B cell (primary cell): Measurements from ENCODE around the gene CASP14. TPM values are rescaled to one million over a fixed set of nuclear protein-coding genes. Genes with fewer than 3 reads are reported as not detected.

Experiments
- ATAC-seq: fragments of 200-7000 bp; cut with Tn5 transposase; one replicate; pipeline ENCODE4 v1.10.0; 2021; ENCODE audit warnings: low read depth, mild to moderate bottlenecking, moderate number of reproducible peaks, moderate library complexity
- CTCF ChIA-PET: fragments of 350-600 bp; sonication (Branson Sonifier 250); formaldehyde crosslinking; loops from one replicate; lab custom pipeline; 2021; ENCODE audit warnings: antibody characterized with exemption, inconsistent platforms; lab: Charles Lee
- POLR2A ChIA-PET: fragments of 350-600 bp; sonication (Branson Sonifier 250); formaldehyde crosslinking; loops from one replicate; lab custom pipeline; 2021; ENCODE audit warnings: antibody characterized with exemption; lab: Charles Lee
- DNase-seq: peaks from one replicate; pipeline ENCODE4 v3.0.0; 2013
- H2AFZ ChIP-seq: 2 replicates; pipeline ENCODE4 v1.6.1; 2012; ENCODE audit warnings: mild to moderate bottlenecking, low read depth, low read length; ENCODE audit not compliant: insufficient read depth, poor library complexity, severe bottlenecking
- H3K27ac ChIP-seq, 2 donors: 1 replicate in 1 of 2; 2 replicates in 1 of 2; pipeline ENCODE4 v1.5.1; 2012 to 2013; ENCODE audit warnings: low read length in 2 of 2, mild to moderate bottlenecking in 2 of 2, moderate library complexity in 1 of 2
- H3K27me3 ChIP-seq, 4 experiments: fragments of 200-600 bp in 1 of 4; sonication (generic) in 1 of 4; replicated peaks in 1 of 4; 1 replicate in 2 of 4; 2 replicates in 2 of 4; pipeline versions ENCODE4 v1.6.1 to v1.7.0; 2013 to 2016; ENCODE audit warnings: low read length in 3 of 4, mild to moderate bottlenecking in 2 of 4, mixed read lengths in 1 of 4, moderate library complexity in 1 of 4; ENCODE audit not compliant: insufficient read depth in 4 of 4, control insufficient read depth in 3 of 4; ENCODE audit errors: control extremely low read depth in 1 of 4
- H3K36me3 ChIP-seq, 2 experiments: replicated peaks in 1 of 2; 1 replicate in 1 of 2; 2 replicates in 1 of 2; pipeline versions ENCODE4 v1.6.1 to v1.7.1; 2013; ENCODE audit warnings: low read length in 1 of 2; ENCODE audit not compliant: insufficient read depth in 2 of 2, control insufficient read depth in 1 of 2; ENCODE audit errors: control extremely low read depth in 1 of 2, extremely low read depth in 1 of 2
- H3K4me1 ChIP-seq, 2 donors: fragments of 200-600 bp in 1 of 2; sonication (generic) in 1 of 2; 1 replicate in 1 of 2; 2 replicates in 1 of 2; pipeline versions ENCODE4 v1.5.1 to v1.6.1; 2013 to 2017; ENCODE audit warnings: low read length in 2 of 2; ENCODE audit not compliant: control insufficient read depth in 2 of 2, insufficient read depth in 2 of 2
- H3K4me2 ChIP-seq: replicated peaks from 2 replicates; pipeline ENCODE3; 2012; ENCODE audit warnings: mild to moderate bottlenecking, low read depth, low read length; ENCODE audit not compliant: poor library complexity, severe bottlenecking
- H3K4me3 ChIP-seq, 5 experiments: fragments of 200-600 bp in 1 of 5; sonication (generic) in 1 of 5; 1 replicate in 3 of 5; 2 replicates in 2 of 5; pipeline versions ENCODE4 v1.5.1 to v1.7.0; 2011 to 2016; ENCODE audit warnings: low read length in 4 of 5, mild to moderate bottlenecking in 4 of 5, low read depth in 2 of 5, control low read depth in 1 of 5, moderate library complexity in 1 of 5; ENCODE audit not compliant: insufficient read depth in 1 of 5; ENCODE audit errors: control extremely low read depth in 1 of 5, extremely low read depth in 1 of 5
- H3K79me2 ChIP-seq: fragments of 200-600 bp; sonication (generic); one replicate; pipeline ENCODE4 v1.6.0; 2016; ENCODE audit warnings: low read length; ENCODE audit not compliant: control insufficient read depth, insufficient read depth
- H3K9ac ChIP-seq: fragments of 200-600 bp; sonication (generic); 2 replicates; pipeline ENCODE4 v1.6.1; 2017; ENCODE audit warnings: mild to moderate bottlenecking, low read length, moderate library complexity
- H3K9me3 ChIP-seq, 3 donors: one replicate each; pipeline versions ENCODE4 v1.6.1 to v1.7.1; 2013; ENCODE audit warnings: low read length in 2 of 3; ENCODE audit not compliant: control insufficient read depth in 2 of 3, insufficient read depth in 1 of 3; ENCODE audit errors: control extremely low read depth in 1 of 3
- H4K20me1 ChIP-seq: 2 replicates; pipeline ENCODE4 v1.6.0; 2012; ENCODE audit warnings: mild to moderate bottlenecking, low read length; ENCODE audit not compliant: insufficient read depth, control insufficient read depth, poor library complexity, severe bottlenecking
- H3K27ac Mint-ChIP-seq: one replicate; pipeline ENCODE4 v1.8.0; 2021; ENCODE audit warnings: mixed read lengths
- H3K27me3 Mint-ChIP-seq: one replicate; pipeline ENCODE4 v1.8.0; 2021; ENCODE audit warnings: mixed read lengths
- H3K4me1 Mint-ChIP-seq: one replicate; pipeline ENCODE4 v1.8.0; 2021; ENCODE audit warnings: mixed read lengths
- H3K4me3 Mint-ChIP-seq: one replicate; pipeline ENCODE4 v1.8.0; 2021; ENCODE audit warnings: mixed read lengths
- H3K9me3 Mint-ChIP-seq: one replicate; pipeline ENCODE4 v1.8.0; 2022; ENCODE audit warnings: mixed read lengths; ENCODE audit not compliant: insufficient read depth
- EZH2 ChIP-seq: IDR thresholded peaks from 2 replicates; pipeline ENCODE4 v1.6.1; 2012; ENCODE audit warnings: borderline replicate concordance, low read depth, mild to moderate bottlenecking, moderate library complexity, low read length; ENCODE audit not compliant: insufficient read depth, poor library complexity, severe bottlenecking
- WGBS: methylation state at CpG from one replicate; pipeline ENCODE4 v1.1.5; 2013; ENCODE audit warnings: missing lambda C conversion rate; ENCODE audit not compliant: insufficient coverage; 5-methylcytosine and 5-hydroxymethylcytosine counted together
- intact Hi-C: fragments of 100-400 bp; cut with micrococcal nuclease; formaldehyde crosslinking; loops from one replicate; pipeline ENCODE4 v1.10.0; 2022
- polyA plus RNA-seq: library from polyadenylated mRNA; depleted of rRNA; stranded (reverse); fragments of >200 nt; gene quantifications from 2 replicates; pipeline ENCODE4 v1.2.3, GENCODE V29; 2012
- total RNA-seq, 2 donors: library from RNA; stranded (reverse); fragments of 120-200 nt in 1 of 2; gene quantifications; 1 replicate in 1 of 2; 2 replicates in 1 of 2; pipeline versions ENCODE4 v1.2.3 to v1.2.4, GENCODE V29; 2013 to 2022
- TF ChIP-seq, protein P1 (sequence below): fragments of 200-600 bp; IDR thresholded peaks from one replicate; pipeline ENCODE4 v1.8.0; 2022; ENCODE audit warnings: antibody characterized with exemption, mild to moderate bottlenecking

Gene CASP14
- total and polyA plus RNA-seq, 2 donors (not counting 1 experiment from before 2014, with no cell fraction given), result not detected

DNA sequence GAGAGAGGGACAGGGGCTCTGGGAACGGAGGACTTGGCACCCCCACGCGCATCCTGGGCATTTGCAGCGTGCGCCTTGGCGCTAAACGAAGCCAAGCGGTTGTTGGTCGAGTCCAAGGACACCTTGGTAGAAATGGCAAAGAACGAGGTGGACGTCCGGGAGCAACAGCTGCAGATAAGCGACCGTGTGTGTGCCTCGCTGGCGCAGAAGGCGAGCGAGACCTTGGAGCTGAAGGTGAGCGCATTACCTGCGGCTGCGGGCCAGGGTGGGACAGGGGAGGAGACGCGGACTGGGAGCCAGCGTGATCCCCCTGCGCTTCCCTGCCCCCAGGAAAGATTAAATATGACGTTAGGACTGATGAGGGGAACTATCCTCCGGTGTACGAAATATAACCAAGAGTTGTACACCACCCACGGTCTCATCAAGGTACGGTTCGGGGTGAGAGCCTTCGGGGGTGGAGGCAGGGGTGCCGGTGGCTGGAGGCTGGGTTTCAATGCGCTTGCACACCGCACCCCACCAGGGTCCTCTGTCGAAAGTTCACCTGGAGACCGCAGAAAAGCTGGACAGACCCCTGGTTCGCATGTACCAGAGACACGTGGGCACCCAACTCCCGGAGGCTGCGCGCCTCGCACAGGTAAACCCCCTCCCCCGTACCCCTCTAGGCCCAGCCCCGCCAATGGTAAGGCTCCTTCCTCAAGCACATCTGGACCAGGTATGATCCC lies 27.8 kb upstream of the CASP14 start:
- H3K4me3 Mint-ChIP-seq, result no peak overlapping the region
- POLR2A ChIA-PET, result no interaction called here
- intact Hi-C loops, result no loop called here

DNA sequence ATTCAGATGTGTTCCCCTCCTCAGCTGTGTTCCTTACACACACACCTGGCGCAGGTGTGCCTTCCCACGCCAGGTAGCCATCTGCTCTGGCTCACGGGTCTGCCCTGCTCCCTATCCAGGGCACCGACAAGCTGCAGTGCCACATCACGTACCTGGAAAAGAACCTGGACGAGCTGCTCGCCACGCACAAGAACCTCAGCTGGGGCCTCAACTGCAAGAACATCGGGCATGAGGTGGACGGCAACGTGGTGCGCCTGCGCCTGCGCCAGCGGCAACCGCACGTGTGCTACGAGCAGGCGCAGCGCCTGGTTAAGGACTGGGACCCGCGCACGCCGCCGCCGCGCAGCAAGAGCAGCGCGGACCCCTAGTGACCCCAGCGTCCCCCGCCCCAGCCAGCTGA lies 26.5 kb upstream of the CASP14 start:
- DNase-seq (no peak), ATAC-seq (no peak)
- Histone ChIP-seq H3K4me2 (no peak overlapping the region), H3K79me2 (no peaks in the 10 kb centered on the region), H3K27me3 (peaks cover 0 to 7% (median 0%) of the 10 kb centered on the region in 4 experiments), H3K9me3 (peaks cover 0 to 4% (median 0%) of the 10 kb centered on the region in 3 donors), H3K27ac (no peak overlapping the region), H4K20me1 (no peaks in the 10 kb centered on the region), H3K4me3 (no peak overlapping the region), H3K9ac (no peak overlapping the region), H3K4me1 (no peaks in the 10 kb centered on the region), H2AFZ (no peak overlapping the region), H3K36me3 (no peaks in the 10 kb centered on the region)
- no peak overlapping the region for H3K27ac Mint-ChIP-seq
- TF ChIP-seq, protein P1, sequence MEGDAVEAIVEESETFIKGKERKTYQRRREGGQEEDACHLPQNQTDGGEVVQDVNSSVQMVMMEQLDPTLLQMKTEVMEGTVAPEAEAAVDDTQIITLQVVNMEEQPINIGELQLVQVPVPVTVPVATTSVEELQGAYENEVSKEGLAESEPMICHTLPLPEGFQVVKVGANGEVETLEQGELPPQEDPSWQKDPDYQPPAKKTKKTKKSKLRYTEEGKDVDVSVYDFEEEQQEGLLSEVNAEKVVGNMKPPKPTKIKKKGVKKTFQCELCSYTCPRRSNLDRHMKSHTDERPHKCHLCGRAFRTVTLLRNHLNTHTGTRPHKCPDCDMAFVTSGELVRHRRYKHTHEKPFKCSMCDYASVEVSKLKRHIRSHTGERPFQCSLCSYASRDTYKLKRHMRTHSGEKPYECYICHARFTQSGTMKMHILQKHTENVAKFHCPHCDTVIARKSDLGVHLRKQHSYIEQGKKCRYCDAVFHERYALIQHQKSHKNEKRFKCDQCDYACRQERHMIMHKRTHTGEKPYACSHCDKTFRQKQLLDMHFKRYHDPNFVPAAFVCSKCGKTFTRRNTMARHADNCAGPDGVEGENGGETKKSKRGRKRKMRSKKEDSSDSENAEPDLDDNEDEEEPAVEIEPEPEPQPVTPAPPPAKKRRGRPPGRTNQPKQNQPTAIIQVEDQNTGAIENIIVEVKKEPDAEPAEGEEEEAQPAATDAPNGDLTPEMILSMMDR, result no peak
- TF ChIP-seq EZH2, result no peak
- no peak overlapping the region for H3K4me3 Mint-ChIP-seq
- CTCF ChIA-PET, result no interaction called here
- H3K4me1 Mint-ChIP-seq, result no peaks in the 10 kb centered on the region
- H3K27me3 Mint-ChIP-seq, result peaks cover 10% of the 10 kb centered on the region
- WGBS, result 41% methylated on average over 31 of the region's 31 CpGs
- POLR2A ChIA-PET, result no interaction called here
- H3K9me3 Mint-ChIP-seq, result no peaks in the 10 kb centered on the region
- intact Hi-C loops, result no loop called here

More for the DNA sequence above, 27.8 kb upstream of the CASP14 start:
- no peak overlapping the region for H3K9ac ChIP-seq
- 89% methylated on average over 45 of the region's 45 CpGs for WGBS
- H2AFZ ChIP-seq, result no peak overlapping the region
- no peak overlapping the region for H3K27ac Mint-ChIP-seq
- peaks cover 0 to 4% (median 0%) of the 10 kb centered on the region in 3 donors for H3K9me3 ChIP-seq
- no peaks in the 10 kb centered on the region for H3K79me2 ChIP-seq
- CTCF ChIA-PET, result no interaction called here
- H3K9me3 Mint-ChIP-seq, result no peaks in the 10 kb centered on the region
- no peaks in the 10 kb centered on the region for H3K36me3 ChIP-seq
- no peak for DNase-seq
- peaks cover 12% of the 10 kb centered on the region for H3K27me3 Mint-ChIP-seq
- H3K4me2 ChIP-seq, result no peak overlapping the region
- TF ChIP-seq EZH2, result no peak
- TF ChIP-seq, protein P1, result no peak
- no peak overlapping the region for H3K4me3 ChIP-seq
- H3K27me3 ChIP-seq, result peaks cover 0 to 10% (median 1%) of the 10 kb centered on the region in 4 experiments
- H3K27ac ChIP-seq, result no peak overlapping the region
- no peaks in the 10 kb centered on the region for H4K20me1 ChIP-seq
- no peaks in the 10 kb centered on the region for H3K4me1 ChIP-seq
- no peak for ATAC-seq
- H3K4me1 Mint-ChIP-seq, result no peaks in the 10 kb centered on the region
